Measurements from ENCODE around the gene RBP3.

DNA sequence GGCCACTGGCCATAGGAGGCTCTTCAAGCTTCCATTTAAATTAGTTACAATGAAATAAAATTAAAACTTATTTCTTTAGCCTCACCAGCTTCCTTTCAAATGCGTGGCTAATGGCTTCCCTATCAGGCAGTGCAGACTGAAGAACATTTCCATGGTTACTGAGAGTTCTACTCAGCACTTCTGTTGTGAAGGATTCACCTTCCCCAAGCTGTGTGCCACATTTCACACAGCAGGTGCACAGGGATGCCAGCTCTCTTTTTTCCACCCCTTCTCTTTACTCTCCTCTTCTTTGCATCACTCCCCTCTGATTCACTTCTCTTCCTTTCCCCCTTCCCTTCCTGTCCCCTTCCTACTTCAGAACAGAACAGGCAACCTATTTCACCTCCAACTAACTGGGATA lies 25.1 kb upstream of the RBP3 start:
- TF ChIP-seq EZH2 (IDR thresholded peaks at IDR 0.05; ENCODE audit: low read depth) = no peak
- TF ChIP-seq, protein P1, sequence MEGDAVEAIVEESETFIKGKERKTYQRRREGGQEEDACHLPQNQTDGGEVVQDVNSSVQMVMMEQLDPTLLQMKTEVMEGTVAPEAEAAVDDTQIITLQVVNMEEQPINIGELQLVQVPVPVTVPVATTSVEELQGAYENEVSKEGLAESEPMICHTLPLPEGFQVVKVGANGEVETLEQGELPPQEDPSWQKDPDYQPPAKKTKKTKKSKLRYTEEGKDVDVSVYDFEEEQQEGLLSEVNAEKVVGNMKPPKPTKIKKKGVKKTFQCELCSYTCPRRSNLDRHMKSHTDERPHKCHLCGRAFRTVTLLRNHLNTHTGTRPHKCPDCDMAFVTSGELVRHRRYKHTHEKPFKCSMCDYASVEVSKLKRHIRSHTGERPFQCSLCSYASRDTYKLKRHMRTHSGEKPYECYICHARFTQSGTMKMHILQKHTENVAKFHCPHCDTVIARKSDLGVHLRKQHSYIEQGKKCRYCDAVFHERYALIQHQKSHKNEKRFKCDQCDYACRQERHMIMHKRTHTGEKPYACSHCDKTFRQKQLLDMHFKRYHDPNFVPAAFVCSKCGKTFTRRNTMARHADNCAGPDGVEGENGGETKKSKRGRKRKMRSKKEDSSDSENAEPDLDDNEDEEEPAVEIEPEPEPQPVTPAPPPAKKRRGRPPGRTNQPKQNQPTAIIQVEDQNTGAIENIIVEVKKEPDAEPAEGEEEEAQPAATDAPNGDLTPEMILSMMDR (conservative IDR thresholded peaks at IDR 0.05) = no peak
